ENCODE measurements around the gene THOC1.

The THOC1 gene

DNA sequence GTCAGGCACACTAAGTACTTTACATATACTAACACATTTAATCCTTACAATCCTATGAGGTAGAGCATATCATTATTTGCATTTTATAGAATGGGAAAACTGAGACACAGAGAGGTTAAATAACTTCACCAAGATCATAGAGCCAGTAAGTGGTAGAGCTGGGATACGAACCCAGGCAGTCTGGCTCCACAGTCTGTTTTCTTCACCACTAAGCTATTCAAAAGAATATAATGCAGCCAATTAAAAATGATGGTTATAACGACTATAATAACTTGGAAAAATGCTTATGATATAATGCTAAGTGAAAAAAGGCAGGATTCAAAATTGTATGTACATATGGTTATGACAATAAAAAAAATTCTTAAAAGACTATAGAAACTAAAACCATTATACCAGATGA, 7.3 kb downstream of the THOC1 start:
- Mint-ChIP-seq H3K27me3 (no peaks in the 10 kb centered on the region), H3K9me3 (no peaks in the 10 kb centered on the region), H3K27ac (no peak overlapping the region), H3K36me3 (peaks cover 29 to 42% of the 10 kb centered on the region in 2 donors), H3K4me3 (no peak overlapping the region), H3K4me1 (peaks cover 0 to 7% of the 10 kb centered on the region in 2 donors)
- ATAC-seq (replicated peaks) = no peak
- DNase-seq = no peak

DNA sequence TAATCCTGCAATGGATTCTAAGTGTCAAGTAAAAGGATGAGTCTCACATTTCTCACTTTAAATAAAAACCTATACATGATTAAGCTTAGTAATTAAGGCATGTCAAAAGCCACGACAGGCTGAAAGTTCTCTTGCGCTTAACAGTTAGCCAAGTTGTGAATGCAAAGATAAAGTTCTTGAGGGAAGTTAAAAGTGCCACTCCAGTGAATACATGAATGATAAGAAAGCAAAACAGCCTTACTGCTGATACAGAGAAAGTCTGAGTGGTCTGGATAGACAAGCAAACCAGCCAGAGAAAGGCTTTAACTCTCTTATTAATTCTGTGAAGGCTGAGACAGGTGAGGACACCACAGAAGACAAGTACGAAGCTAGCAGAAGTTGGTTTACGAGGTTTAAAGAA, 12.7 kb downstream of the THOC1 start:
- ATAC-seq (replicated peaks) (no peak), DNase-seq (no peak)
- Mint-ChIP-seq H3K9me3 (no peaks in the 10 kb centered on the region), H3K36me3 (peaks cover 43 to 54% of the 10 kb centered on the region in 2 donors), H3K4me1 (no peaks in the 10 kb centered on the region), H3K4me3 (no peak overlapping the region), H3K27me3 (no peaks in the 10 kb centered on the region), H3K27ac (no peak overlapping the region)

DNA sequence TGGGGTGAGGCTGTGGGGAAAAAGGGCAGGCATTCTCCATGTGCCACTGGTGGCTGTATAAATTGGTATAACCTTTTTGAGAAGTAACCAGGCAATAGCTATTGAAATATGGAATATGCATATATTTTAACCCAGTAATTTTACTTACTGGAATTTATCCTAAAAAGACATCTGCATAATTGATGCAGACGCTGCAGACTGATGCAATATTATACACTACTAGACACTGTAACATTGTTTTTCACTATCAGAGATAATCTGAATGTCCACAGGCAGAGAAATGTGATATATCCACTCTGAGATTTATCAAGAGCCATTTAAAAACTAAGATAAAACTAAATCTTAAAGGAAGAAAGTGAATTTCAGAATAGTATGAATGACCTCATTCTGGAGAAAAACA, 14.7 kb downstream of the THOC1 start:
- Mint-ChIP-seq H3K36me3 (peaks cover 48 to 63% of the 10 kb centered on the region in 2 donors), H3K27ac (no peak overlapping the region), H3K27me3 (no peaks in the 10 kb centered on the region), H3K4me3 (no peak overlapping the region), H3K9me3 (no peaks in the 10 kb centered on the region), H3K4me1 (no peaks in the 10 kb centered on the region)
- ATAC-seq (replicated peaks) = no peak
- DNase-seq = no peak

GRCh38 chr18:251572-251971, 16.3 kb downstream of the THOC1 start:
- no peaks in the 10 kb centered on the region for H3K4me1 Mint-ChIP-seq
- DNase-seq (no peak), ATAC-seq (replicated peaks) (no peak)
- no peaks in the 10 kb centered on the region for H3K9me3 Mint-ChIP-seq
- H3K27ac Mint-ChIP-seq = no peak overlapping the region
- peaks cover 43 to 55% of the 10 kb centered on the region in 2 donors for H3K36me3 Mint-ChIP-seq
- H3K4me3 Mint-ChIP-seq = no peak overlapping the region
- no peaks in the 10 kb centered on the region for H3K27me3 Mint-ChIP-seq

DNA sequence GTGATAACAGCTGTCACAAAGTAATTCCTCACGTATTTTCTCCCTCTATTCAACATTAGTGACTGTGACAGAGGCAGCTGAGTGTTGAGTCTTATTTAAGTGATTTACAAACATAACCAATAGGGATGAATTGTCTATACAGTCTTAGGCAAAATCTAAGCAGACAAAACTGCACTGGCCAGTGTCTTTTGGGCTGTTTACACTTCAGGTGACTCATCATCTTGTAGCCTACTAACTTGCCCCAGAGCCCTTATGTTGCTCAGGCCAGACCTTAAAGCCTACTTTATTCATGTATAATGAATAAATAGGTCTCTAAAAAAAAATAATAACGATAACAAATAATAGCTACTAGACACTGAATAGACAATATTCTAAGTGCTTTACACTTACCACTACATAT, 17.2 kb downstream of the THOC1 start:
- ATAC-seq (replicated peaks) (no peak), DNase-seq (no peak)
- H3K4me1 Mint-ChIP-seq = no peaks in the 10 kb centered on the region
- no peaks in the 10 kb centered on the region for H3K9me3 Mint-ChIP-seq
- H3K4me3 Mint-ChIP-seq = no peak overlapping the region
- H3K36me3 Mint-ChIP-seq = peaks cover 38 to 54% of the 10 kb centered on the region in 2 donors
- no peak overlapping the region for H3K27ac Mint-ChIP-seq
- H3K27me3 Mint-ChIP-seq = no peaks in the 10 kb centered on the region

DNA sequence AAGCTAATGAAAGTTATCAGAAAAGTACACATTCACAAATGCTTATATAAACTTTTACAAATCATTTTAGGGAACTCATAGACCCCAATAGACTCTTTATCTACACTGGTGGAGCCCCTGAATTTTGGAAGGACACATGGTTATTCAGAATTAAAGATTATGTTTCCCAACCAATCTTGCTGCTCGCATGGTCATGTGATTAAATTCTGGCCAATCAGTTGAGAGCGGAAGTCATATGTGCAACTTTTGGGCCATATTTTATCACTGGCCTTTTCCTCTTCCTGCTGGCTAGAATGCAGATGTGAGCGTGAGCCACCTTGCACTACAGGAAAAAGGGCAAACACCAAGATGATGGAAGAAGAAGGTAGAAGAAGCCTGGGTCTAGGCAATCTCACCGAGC, 19.8 kb downstream of the THOC1 start:
- DNase-seq = no peak
- Mint-ChIP-seq H3K27me3 (no peaks in the 10 kb centered on the region), H3K36me3 (peaks cover 49 to 65% of the 10 kb centered on the region in 2 donors), H3K4me1 (peaks cover 0 to 2% of the 10 kb centered on the region in 2 donors), H3K9me3 (no peaks in the 10 kb centered on the region), H3K4me3 (no peak overlapping the region), H3K27ac (no peak overlapping the region)
- no peak for ATAC-seq (replicated peaks)

DNA sequence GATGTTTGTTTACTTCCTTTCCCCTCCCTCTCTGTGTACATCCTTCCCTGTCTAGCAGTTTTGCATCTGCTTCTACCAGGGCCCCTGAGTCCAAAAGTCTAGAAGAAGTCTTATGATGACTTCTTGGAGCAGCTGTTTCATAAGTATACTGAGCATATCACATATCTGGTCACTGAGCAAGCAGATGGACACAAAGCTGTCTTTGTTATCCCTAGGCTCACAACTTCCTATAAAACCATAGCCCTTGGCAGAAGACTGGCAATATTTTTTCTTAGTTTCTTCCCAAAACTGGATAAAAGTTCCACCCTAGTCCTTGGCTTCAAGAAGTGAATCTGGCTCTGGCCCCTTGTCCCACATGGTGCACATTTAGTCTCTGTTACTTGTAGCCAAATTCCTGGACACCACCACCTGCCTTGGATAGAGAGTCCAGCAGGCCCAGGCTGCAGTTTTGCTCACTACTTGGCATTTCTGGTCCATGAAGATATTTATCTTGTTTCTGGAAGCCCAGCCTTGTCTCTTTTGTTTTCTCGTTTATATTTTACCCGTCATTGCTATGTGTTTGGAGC, 22.5 kb downstream of the THOC1 start:
- Mint-ChIP-seq H3K4me3 (no peak overlapping the region), H3K9me3 (no peaks in the 10 kb centered on the region), H3K27me3 (no peaks in the 10 kb centered on the region), H3K4me1 (peaks cover 0 to 4% of the 10 kb centered on the region in 2 donors), H3K36me3 (peaks cover 42 to 66% of the 10 kb centered on the region in 2 donors), H3K27ac (no peak overlapping the region)
- ATAC-seq (replicated peaks) = no peak
- no peak for DNase-seq

DNA sequence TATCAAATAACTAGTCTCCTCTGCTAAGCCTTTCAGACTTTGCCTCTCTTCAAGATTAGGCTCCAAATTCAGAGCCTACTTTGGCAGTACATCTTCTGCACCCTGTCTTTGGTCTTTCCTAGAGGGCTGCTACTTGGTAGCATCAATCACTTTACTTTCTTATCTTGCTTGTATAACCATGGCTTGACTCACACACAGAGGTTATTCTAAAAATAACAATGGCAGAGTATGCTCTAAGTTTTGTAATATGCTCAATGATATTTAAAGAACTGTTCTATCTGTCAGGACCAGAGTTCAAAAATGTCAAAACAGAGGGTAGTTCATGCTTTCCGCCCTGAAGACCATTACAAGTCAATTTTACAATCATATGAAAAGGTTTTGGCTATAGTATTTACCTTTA, 27.7 kb downstream of the THOC1 start:
- no peaks in the 10 kb centered on the region for H3K27me3 Mint-ChIP-seq
- no peak overlapping the region for H3K4me3 Mint-ChIP-seq
- no peaks in the 10 kb centered on the region for H3K9me3 Mint-ChIP-seq
- ATAC-seq (replicated peaks) (no peak), DNase-seq (no peak)
- H3K4me1 Mint-ChIP-seq = peaks cover 0 to 3% of the 10 kb centered on the region in 2 donors
- H3K27ac Mint-ChIP-seq = no peak overlapping the region
- H3K36me3 Mint-ChIP-seq = peaks cover 27 to 47% of the 10 kb centered on the region in 2 donors

GRCh38 chr18:231563-231962, 36.3 kb downstream of the THOC1 start:
- ATAC-seq (replicated peaks) (no peak), DNase-seq (no peak)
- Mint-ChIP-seq H3K27me3 (no peaks in the 10 kb centered on the region), H3K36me3 (peaks cover 23 to 26% of the 10 kb centered on the region in 2 donors), H3K4me1 (no peaks in the 10 kb centered on the region), H3K9me3 (no peaks in the 10 kb centered on the region), H3K4me3 (no peak overlapping the region), H3K27ac (no peak overlapping the region)

GRCh38 chr18:228586-228985, 39.3 kb downstream of the THOC1 start:
- Mint-ChIP-seq H3K27ac (no peak overlapping the region), H3K27me3 (no peaks in the 10 kb centered on the region)

DNA sequence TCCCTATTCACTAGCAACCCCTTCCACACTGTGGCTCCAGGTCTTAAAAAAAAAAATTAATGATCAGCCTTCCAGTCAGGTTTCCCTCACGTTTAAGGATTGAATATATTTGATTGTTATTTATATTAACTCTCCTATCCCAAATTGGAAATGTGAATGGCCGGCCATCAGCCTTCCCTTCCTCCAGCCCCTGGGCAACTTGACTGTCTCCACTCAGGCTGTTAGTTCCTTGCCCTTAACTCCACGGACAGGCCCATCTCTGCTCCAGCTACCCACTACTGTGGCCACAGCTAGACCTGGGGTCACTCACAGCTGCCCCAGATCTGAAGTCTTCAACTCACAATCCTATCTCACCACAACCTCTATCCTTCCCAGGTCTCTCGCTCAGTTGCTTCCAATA, 39.9 kb downstream of the THOC1 start:
- Mint-ChIP-seq H3K27me3 (no peaks in the 10 kb centered on the region), H3K9me3 (no peaks in the 10 kb centered on the region), H3K4me1 (no peaks in the 10 kb centered on the region), H3K4me3 (no peak overlapping the region), H3K27ac (no peak overlapping the region), H3K36me3 (peaks cover 27 to 43% of the 10 kb centered on the region in 2 donors)
- DNase-seq (no peak), ATAC-seq (replicated peaks) (no peak)

More at GRCh38 chr18:228586-228985, 39.3 kb downstream of the THOC1 start:
- H3K9me3 Mint-ChIP-seq = no peaks in the 10 kb centered on the region
- DNase-seq (no peak), ATAC-seq (replicated peaks) (no peak)
- H3K4me3 Mint-ChIP-seq = no peak overlapping the region
- H3K36me3 Mint-ChIP-seq = peaks cover 27 to 38% of the 10 kb centered on the region in 2 donors
- no peaks in the 10 kb centered on the region for H3K4me1 Mint-ChIP-seq

DNA sequence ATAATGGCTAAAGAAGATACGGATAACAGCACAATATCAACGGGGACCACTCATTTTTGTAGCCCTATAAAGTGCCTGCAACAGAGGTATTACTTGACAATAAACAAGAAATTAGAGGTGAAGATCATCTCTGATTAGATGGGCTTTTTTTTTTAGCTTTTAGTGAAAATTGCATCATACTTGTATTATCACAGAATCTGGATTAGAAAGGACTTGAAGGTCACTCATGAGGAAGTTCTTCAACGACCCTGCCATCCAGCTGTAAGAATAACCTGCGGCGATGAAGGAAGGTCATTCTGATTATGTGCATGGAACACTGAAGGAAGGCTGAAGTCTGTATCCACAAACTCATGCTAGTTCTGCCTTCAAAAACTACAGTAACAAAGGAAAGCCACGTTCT, 40.5 kb downstream of the THOC1 start:
- no peak overlapping the region for H3K4me3 Mint-ChIP-seq
- no peak overlapping the region for H3K27ac Mint-ChIP-seq

DNA sequence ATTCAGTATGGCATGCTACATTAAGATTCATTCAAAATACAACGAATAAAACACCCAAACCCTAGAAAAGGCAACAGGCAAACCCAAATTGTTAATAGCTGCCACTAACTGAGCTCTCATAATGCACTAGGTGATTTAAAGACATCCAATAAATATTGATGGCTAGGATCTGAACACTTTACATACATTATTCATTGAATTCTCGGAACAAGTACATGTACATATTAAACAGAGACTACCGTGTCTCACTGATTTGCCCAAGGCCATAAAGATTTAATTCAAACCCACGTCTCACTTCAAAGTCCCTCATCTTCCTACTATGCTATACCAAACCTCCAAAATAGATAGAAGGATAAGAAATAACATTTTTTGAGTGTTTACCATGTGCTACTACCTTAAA, 42.1 kb downstream of the THOC1 start:
- ATAC-seq (replicated peaks) (no peak), DNase-seq (no peak)
- Mint-ChIP-seq H3K4me3 (no peak overlapping the region), H3K9me3 (no peaks in the 10 kb centered on the region), H3K36me3 (peaks cover 31 to 58% of the 10 kb centered on the region in 2 donors), H3K27ac (no peak overlapping the region), H3K4me1 (no peaks in the 10 kb centered on the region), H3K27me3 (no peaks in the 10 kb centered on the region)

More for the DNA sequence above, 40.5 kb downstream of the THOC1 start:
- DNase-seq (no peak), ATAC-seq (replicated peaks) (no peak)
- Mint-ChIP-seq H3K36me3 (peaks cover 27 to 49% of the 10 kb centered on the region in 2 donors), H3K4me1 (no peaks in the 10 kb centered on the region), H3K9me3 (no peaks in the 10 kb centered on the region), H3K27me3 (no peaks in the 10 kb centered on the region)

DNA sequence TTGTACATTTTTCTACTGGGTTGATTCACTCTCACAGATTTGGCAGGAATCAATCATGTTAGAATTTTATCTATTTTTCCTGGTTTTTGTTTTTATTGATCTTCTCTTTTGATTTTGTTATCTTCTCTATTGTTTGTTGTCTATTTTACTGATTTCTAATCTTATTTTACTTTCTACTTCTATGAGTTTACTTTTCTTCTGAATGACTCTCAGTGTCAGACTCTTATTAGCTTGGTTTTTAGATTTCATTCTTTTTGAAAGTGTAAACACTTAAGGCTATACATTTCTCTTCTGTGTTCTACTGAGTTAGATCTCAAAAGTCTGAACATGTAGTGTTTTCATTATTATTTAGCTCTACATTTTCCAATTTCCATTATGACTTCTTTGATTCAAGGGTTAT, 47.1 kb downstream of the THOC1 start:
- Mint-ChIP-seq H3K4me1 (no peaks in the 10 kb centered on the region), H3K27ac (no peak overlapping the region), H3K36me3 (peaks cover 21 to 54% of the 10 kb centered on the region in 2 donors), H3K27me3 (no peaks in the 10 kb centered on the region), H3K9me3 (no peaks in the 10 kb centered on the region), H3K4me3 (no peak overlapping the region)
- DNase-seq = no peak
- no peak for ATAC-seq (replicated peaks)

DNA sequence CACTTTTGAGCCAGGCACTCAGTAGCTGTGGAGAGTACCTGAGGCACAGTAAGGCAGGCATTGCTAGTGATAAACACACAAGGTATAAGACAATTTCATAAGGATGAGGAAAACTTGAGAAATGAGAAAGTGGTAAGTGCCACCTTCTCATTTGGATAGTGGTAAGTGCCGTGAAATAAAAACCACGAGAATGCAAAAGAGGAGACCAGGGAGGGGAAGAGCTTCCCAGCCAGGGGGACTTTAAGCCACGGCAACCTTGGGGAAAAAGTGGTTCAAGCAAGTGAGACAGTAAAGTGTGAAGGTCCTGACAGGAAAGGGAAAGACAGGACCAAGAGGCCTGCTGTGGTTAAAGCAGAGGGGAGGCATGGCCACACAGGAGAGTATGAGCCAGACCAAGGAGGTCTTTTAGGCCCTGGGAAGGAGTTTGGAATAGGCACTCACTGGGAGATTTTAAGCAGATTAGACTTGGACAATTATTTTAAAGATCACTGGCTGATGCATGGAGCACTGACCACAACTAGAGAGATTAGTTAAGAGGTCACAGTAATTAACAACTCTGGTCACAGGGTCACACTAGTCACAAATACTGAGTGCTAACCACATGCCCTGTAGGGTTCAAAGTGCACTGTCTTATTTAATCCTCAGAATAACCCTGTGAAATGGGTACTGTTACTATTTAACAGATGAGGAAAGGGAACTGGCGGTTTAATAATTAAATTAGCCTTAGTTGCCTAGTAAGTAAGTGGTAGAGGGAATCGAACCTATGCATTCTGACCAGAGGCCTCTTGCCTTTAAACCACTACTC, 50.1 kb downstream of the THOC1 start:
- DNase-seq (no peak), ATAC-seq (replicated peaks) (no peak)
- no peak overlapping the region for H3K4me3 Mint-ChIP-seq
- H3K36me3 Mint-ChIP-seq = peaks cover 20 to 52% of the 10 kb centered on the region in 2 donors
- H3K4me1 Mint-ChIP-seq = no peaks in the 10 kb centered on the region
- H3K27ac Mint-ChIP-seq = peak overlapping the region; percentile 31
- H3K9me3 Mint-ChIP-seq = no peaks in the 10 kb centered on the region
- H3K27me3 Mint-ChIP-seq = no peaks in the 10 kb centered on the region

All from stimulated activated naive B cell treated with anti-CD40 and anti-IgM and Interleukin-4, amounts not matched to agents 10 μg/mL and 1 μg/mL and 100 μg/mL, for 72 hours (primary cell).